Karpas-422 (cell line): ENCODE measurements around the gene FADS2. TPM values are rescaled to one million over a fixed set of nuclear protein-coding genes. Genes with fewer than 3 reads are reported as not detected.

Experiments used
- DNase-seq: peaks from one replicate; pipeline ENCODE4 v3.0.0-alpha.2; 2015
- H2AFZ ChIP-seq: fragments of 200-600 bp; sonication (generic); 2 replicates; pipeline ENCODE4 v1.6.1; 2014; ENCODE audit warnings: antibody characterized with exemption, low read length, mixed read lengths
- H3K27ac ChIP-seq: fragments of 200-600 bp; sonication (generic); 2 replicates; pipeline ENCODE4 v1.5.1; 2014; ENCODE audit warnings: mild to moderate bottlenecking, low read length, moderate library complexity
- H3K27me3 ChIP-seq: fragments of 200-600 bp; sonication (generic); 2 replicates; pipeline ENCODE4 v1.6.1; 2014; ENCODE audit warnings: low read length, mixed read lengths
- H3K36me3 ChIP-seq: fragments of 200-600 bp; sonication (generic); 2 replicates; pipeline ENCODE4 v1.6.1; 2014; ENCODE audit warnings: low read length, mixed read lengths; ENCODE audit not compliant: insufficient read depth
- H3K4me1 ChIP-seq: fragments of 200-600 bp; sonication (generic); 2 replicates; pipeline ENCODE4 v1.6.1; 2014; ENCODE audit warnings: mild to moderate bottlenecking, low read length, mixed read lengths
- H3K4me2 ChIP-seq: fragments of 200-600 bp; sonication (generic); 2 replicates; pipeline ENCODE4 v1.6.1; 2014; ENCODE audit warnings: low read length, low read depth, mild to moderate bottlenecking; ENCODE audit not compliant: poor library complexity, severe bottlenecking
- H3K4me3 ChIP-seq: fragments of 200-600 bp; sonication (generic); 2 replicates; pipeline ENCODE4 v1.5.1; 2014; ENCODE audit warnings: mild to moderate bottlenecking, antibody characterized with exemption, low read length, mixed read lengths
- H3K79me2 ChIP-seq: fragments of 200-600 bp; sonication (generic); 2 replicates; pipeline ENCODE4 v1.6.1; 2014; ENCODE audit warnings: mild to moderate bottlenecking, low read length, mixed read lengths
- H3K9ac ChIP-seq: fragments of 200-600 bp; sonication (generic); 2 replicates; pipeline ENCODE4 v1.6.0; 2014; ENCODE audit warnings: low read length
- H3K9me2 ChIP-seq: fragments of 200-600 bp; sonication (generic), shearing (Covaris generic); replicated peaks from 2 replicates; pipeline ENCODE4 v1.6.0; 2014; ENCODE audit warnings: mild to moderate bottlenecking, low read length, moderate library complexity; ENCODE audit not compliant: insufficient read depth
- H3K9me3 ChIP-seq: fragments of 300-700, 200-600 bp; sonication (generic); 2 replicates; pipeline ENCODE4 v1.6.1; 2014; ENCODE audit warnings: low read length, mixed read lengths
- H4K20me1 ChIP-seq: fragments of 200-600 bp; sonication (generic); 2 replicates; pipeline ENCODE4 v1.6.1; 2014; ENCODE audit warnings: mild to moderate bottlenecking, antibody characterized with exemption, low read length, low read depth; ENCODE audit not compliant: insufficient read depth
- total RNA-seq: library from RNA; depleted of rRNA; stranded (reverse); fragments of >200 nt; shearing (Covaris generic); gene quantifications from 2 replicates; pipeline ENCODE4 v1.2.3, GENCODE V29; 2014; ENCODE audit warnings: low replicate concordance

The FADS2 gene
- total RNA-seq, 1 experiment from 2014 or later: 75.7 TPM

DNA sequence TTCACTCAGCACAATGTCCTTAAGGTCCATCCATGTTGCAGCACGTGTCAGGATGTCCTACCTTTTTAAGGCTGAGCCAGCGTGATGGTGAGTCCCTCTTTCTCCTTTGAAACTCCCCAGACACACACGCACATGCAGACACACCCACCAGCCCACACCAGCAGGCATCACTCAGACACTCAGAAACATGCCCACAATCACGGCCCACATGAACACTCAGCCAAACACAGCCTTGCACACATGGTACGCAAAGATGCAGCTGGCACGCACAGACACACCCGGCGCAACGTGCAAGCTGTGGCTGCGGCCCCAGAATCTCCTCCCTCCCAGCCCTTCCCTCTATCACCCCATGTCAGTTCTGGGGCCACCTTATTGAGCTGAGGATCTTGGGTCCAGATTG, 55.2 kb downstream of the FADS2 start:
- H3K4me1 ChIP-seq: peaks cover 26% of the 10 kb centered on the region
- H3K9ac ChIP-seq: no peak overlapping the region
- no peak overlapping the region for H3K27ac ChIP-seq
- H2AFZ ChIP-seq: no peak overlapping the region
- H3K79me2 ChIP-seq: no peaks in the 10 kb centered on the region
- no peaks in the 10 kb centered on the region for H3K9me2 ChIP-seq
- H3K27me3 ChIP-seq: no peaks in the 10 kb centered on the region
- no peak for DNase-seq
- no peaks in the 10 kb centered on the region for H3K36me3 ChIP-seq
- H3K4me2 ChIP-seq: no peak overlapping the region
- no peaks in the 10 kb centered on the region for H4K20me1 ChIP-seq
- no peaks in the 10 kb centered on the region; the same call in 1 of the 2 replicates for H3K9me3 ChIP-seq
- H3K4me3 ChIP-seq: no peak overlapping the region

DNA sequence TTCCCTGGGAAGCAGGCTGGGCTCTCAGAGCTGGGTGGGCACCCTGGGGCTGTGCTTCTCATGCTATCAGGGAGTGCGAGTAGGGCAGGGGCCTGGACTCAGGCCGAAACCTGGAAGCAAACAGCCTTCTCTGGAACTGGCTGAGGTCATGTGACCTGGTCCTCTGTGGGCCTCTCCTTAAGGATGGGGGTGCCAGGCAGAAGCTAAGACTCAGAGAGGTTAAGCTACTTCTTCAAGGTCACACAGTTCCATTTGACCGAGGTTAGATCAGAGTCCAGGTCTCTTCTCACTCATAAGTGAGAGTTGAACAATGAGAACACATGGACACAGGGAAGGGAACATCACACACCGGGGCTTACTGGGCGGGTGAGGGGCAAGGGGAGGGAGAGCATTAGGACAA, 55.8 kb downstream of the FADS2 start:
- Histone ChIP-seq H3K4me3 (no peak overlapping the region), H3K9ac (no peak overlapping the region)

DNA sequence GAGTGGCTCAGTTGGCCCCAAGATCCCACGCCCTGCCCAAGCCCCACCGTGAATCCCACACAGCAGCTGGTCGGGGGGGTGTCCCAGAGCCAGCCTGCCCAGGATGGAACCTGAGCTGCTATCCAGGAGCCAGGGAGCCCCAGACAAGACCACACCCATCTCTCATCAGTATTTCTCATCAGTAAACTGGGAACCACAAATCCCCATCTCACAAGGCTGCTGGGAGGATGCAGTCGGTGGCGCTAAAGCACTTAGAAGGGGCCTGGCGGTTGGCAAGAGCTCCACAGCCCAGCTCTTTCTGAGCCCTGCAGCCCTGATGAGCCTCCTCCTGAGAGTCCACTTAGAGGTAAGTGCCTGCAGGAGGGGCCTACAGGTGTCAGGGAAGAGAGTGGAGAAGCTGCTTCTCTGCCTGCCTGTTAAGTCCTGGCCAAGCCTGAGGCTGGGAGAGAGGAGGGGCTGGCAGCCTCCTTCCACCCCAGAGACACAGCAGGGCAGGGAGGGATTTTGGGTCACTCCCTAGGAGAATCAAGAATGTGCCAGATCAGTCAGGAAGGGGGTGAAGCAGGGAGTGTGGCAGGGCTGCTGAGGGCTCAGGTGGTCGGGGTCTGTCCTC, 57.2 kb downstream of the FADS2 start:
- no peak overlapping the region for H2AFZ ChIP-seq
- H3K4me2 ChIP-seq: no peak overlapping the region
- H3K4me1 ChIP-seq: peaks cover 20% of the 10 kb centered on the region
- no peak overlapping the region for H3K27ac ChIP-seq
- no peaks in the 10 kb centered on the region for H3K36me3 ChIP-seq
- no peak for DNase-seq
- no peaks in the 10 kb centered on the region for H3K27me3 ChIP-seq
- H3K9me2 ChIP-seq: no peaks in the 10 kb centered on the region
- H3K9me3 ChIP-seq: no peaks in the 10 kb centered on the region; the same call in 1 of the 2 replicates
- no peaks in the 10 kb centered on the region for H3K79me2 ChIP-seq
- no peak overlapping the region for H3K4me3 ChIP-seq
- H4K20me1 ChIP-seq: no peaks in the 10 kb centered on the region
- no peak overlapping the region for H3K9ac ChIP-seq

More for the DNA sequence above, 55.8 kb downstream of the FADS2 start:
- no peaks in the 10 kb centered on the region for H3K9me2 ChIP-seq
- H3K79me2 ChIP-seq: no peaks in the 10 kb centered on the region
- H2AFZ ChIP-seq: no peak overlapping the region
- no peaks in the 10 kb centered on the region for H3K36me3 ChIP-seq
- H4K20me1 ChIP-seq: no peaks in the 10 kb centered on the region
- H3K27ac ChIP-seq: no peak overlapping the region
- no peaks in the 10 kb centered on the region; the same call in 1 of the 2 replicates for H3K9me3 ChIP-seq
- DNase-seq: no peak
- peaks cover 26% of the 10 kb centered on the region for H3K4me1 ChIP-seq
- H3K27me3 ChIP-seq: no peaks in the 10 kb centered on the region
- H3K4me2 ChIP-seq: no peak overlapping the region

DNA sequence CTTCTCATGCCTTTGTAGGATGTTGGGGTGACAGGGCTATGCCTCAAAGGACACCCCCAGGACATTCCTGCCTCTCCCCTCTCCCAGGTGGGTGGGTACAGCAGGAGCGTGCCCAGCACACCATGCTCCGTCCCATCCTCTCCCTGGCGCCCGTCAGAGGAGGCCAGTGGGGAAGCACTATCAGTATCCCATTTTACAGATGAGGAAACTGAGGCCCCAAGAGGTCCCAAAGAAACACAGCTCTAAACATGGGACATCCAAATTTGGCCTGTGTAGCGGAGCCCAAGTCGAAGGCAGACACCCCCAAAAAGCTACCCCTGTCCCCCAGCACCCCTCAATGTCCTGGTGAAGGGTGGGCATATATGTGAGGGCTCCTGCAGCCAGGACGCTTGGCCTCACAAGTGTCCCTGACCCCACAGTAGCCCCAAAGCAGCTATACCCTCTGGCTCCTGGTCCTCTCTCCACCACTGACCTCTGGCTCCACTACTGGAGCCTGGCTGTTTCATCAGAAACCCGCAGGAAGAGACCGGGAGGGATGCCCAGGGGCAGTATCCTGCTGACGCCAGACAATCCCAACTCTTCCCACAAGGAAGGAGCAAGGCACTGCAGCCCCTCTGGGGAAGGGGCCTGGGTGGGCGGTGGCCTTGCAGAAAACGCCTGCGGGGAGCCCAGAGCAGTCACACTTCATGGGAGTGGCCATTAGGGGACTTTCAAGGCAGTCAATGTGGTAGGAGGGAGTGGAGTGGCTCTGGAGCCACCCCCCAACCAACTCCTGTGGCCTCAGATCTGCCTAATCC, 57.9 kb downstream of the FADS2 start:
- H3K27ac ChIP-seq: no peak overlapping the region
- no peak for DNase-seq
- H4K20me1 ChIP-seq: no peaks in the 10 kb centered on the region
- no peak overlapping the region for H3K9ac ChIP-seq
- H3K9me2 ChIP-seq: no peaks in the 10 kb centered on the region
- no peaks in the 10 kb centered on the region for H3K36me3 ChIP-seq
- no peaks in the 10 kb centered on the region; the same call in 1 of the 2 replicates for H3K9me3 ChIP-seq
- H2AFZ ChIP-seq: no peak overlapping the region
- H3K79me2 ChIP-seq: no peaks in the 10 kb centered on the region
- no peaks in the 10 kb centered on the region for H3K27me3 ChIP-seq
- H3K4me3 ChIP-seq: no peak overlapping the region
- H3K4me1 ChIP-seq: peaks cover 20% of the 10 kb centered on the region
- no peak overlapping the region for H3K4me2 ChIP-seq

DNA sequence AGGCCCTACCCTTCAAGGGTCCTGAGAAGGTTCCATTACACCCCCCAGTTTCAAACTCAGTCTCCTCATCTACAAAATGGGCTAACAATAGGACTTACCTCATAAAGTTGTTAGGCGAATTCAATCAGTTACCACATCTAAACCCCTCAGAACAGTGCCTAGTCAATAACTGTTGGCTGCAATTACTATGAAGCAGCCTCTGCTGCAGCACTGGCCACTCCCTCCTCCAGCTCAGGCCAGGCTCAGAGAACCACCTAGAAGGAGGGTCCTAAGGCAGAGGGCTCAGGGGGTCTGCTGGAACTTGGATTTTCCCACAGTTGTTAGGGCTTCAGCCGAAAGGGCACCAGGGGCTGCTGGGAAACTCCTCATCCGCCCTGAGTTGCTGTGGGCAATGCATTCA, 58.5 kb downstream of the FADS2 start:
- Histone ChIP-seq H3K4me3 (no peak overlapping the region), H3K4me2 (no peak overlapping the region), H3K4me1 (peaks cover 18% of the 10 kb centered on the region), H3K27ac (no peak overlapping the region), H3K9ac (no peak overlapping the region), H3K36me3 (no peaks in the 10 kb centered on the region), H4K20me1 (no peaks in the 10 kb centered on the region), H3K27me3 (no peaks in the 10 kb centered on the region), H3K9me3 (no peaks in the 10 kb centered on the region; the same call in 1 of the 2 replicates), H3K79me2 (no peaks in the 10 kb centered on the region), H2AFZ (no peak overlapping the region), H3K9me2 (no peaks in the 10 kb centered on the region)
- DNase-seq: no peak

DNA sequence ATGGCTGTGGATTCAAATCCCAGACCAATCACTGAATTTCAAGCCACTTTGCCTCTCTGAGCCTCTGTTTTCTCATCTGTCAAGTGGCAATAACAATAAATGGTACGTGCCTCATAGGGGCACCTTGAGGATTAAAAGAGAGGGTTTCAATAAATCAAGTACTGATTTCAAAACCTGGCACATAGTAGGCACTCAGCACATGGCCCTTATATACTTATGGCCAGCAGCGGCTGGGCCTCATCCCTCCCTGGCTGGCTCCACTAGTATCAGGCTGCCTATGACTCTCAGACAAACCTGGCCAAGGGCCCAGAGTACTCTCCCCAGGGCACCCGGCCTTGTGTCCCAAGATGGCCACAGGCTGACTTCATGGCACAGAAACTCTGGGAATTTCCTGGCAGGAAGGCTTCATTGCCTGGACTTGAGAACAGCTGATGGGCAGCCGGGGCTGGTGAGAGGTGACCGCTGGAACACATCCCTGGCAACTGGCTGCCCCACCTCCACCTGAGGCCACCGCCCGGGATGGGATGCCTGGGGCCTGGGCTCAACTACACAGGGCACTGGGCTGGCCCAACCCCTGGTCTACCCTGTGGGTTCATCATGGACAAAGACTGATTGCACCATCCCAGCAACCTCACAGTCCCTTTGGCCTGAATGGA, 59.9 kb downstream of the FADS2 start:
- Histone ChIP-seq H3K4me2 (no peak overlapping the region), H3K4me1 (peaks cover 23% of the 10 kb centered on the region), H3K4me3 (no peak overlapping the region), H3K27ac (no peak overlapping the region), H4K20me1 (no peaks in the 10 kb centered on the region), H3K9ac (no peak overlapping the region), H3K9me3 (no peaks in the 10 kb centered on the region; the same call in 1 of the 2 replicates), H3K27me3 (no peaks in the 10 kb centered on the region), H3K79me2 (no peaks in the 10 kb centered on the region), H3K36me3 (no peaks in the 10 kb centered on the region), H2AFZ (no peak overlapping the region), H3K9me2 (no peaks in the 10 kb centered on the region)
- no peak for DNase-seq

DNA sequence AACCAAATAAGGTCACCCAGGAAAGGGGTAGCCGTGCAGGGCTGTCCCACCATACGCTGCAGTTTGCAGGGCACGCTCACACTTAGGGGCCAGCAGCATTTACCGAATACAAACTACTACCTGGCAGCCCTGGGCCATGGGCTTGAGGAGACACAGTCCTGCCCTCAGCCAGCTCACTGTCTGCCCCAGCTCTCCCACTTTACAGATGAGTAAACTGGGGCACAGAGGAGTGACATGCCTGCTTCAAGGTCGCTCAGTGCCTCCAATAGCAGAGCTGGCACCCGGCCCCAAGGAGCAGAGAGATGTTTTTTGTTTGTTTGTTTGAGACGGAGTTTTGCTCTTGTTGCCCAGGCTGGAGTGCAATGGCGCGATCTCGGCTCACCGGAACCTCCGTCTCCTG, 60.5 kb downstream of the FADS2 start:
- H3K36me3 ChIP-seq: no peaks in the 10 kb centered on the region
- no peaks in the 10 kb centered on the region for H3K9me2 ChIP-seq
- H3K4me2 ChIP-seq: no peak overlapping the region
- no peaks in the 10 kb centered on the region for H4K20me1 ChIP-seq
- no peak for DNase-seq
- no peaks in the 10 kb centered on the region for H3K27me3 ChIP-seq
- H3K79me2 ChIP-seq: no peaks in the 10 kb centered on the region
- H3K9me3 ChIP-seq: no peaks in the 10 kb centered on the region; the same call in 1 of the 2 replicates
- no peak overlapping the region for H3K27ac ChIP-seq
- H2AFZ ChIP-seq: no peak overlapping the region
- peaks cover 23% of the 10 kb centered on the region for H3K4me1 ChIP-seq
- no peak overlapping the region for H3K9ac ChIP-seq
- no peak overlapping the region for H3K4me3 ChIP-seq

DNA sequence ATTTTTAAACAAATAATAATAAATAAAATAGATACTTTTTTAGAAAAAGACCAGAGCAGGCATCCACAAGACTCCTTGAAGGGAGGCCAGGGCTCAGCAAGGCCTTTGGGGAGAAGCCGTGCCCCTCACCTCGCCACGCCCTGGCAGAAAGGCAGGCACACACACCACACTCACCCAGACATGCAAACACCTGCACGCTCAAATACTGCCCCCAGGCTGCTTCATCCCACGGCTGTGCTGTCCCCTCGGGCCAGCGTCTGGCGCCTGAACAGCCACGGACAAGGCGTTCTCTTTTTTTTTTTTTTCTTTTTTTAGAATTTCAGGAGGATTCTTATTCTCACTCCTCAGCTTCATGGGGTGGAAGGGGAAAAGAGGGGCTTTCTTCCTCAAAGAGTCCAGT, 61.7 kb downstream of the FADS2 start:
- Histone ChIP-seq H3K36me3 (no peaks in the 10 kb centered on the region), H3K27ac (no peak overlapping the region), H3K9me2 (no peaks in the 10 kb centered on the region), H2AFZ (no peak overlapping the region), H4K20me1 (no peaks in the 10 kb centered on the region), H3K79me2 (no peaks in the 10 kb centered on the region), H3K4me1 (peaks cover 23% of the 10 kb centered on the region), H3K9me3 (no peaks in the 10 kb centered on the region; the same call in 1 of the 2 replicates), H3K4me2 (peak overlapping the region; percentile 92), H3K9ac (0 out of 2 replicates have a peak overlapping the region, but pooled peaks have one; percentile 76), H3K27me3 (no peaks in the 10 kb centered on the region), H3K4me3 (no peak overlapping the region; the same call in 1 of the 2 replicates)
- DNase-seq: no peak
